Right ventricle myocardium inferior (tissue), 1 donor: ENCODE data around the gene DDX51. TPM values are rescaled to one million over a fixed set of nuclear protein-coding genes. Genes with fewer than 3 reads are reported as not detected.

Source experiments
- ATAC-seq: fragments of 200-7000 bp; cut with Tn5 transposase; one replicate; pipeline ENCODE4 v1.9.1; 2020; ENCODE audit warnings: mild to moderate bottlenecking, moderate library complexity
- DNase-seq: peaks from one replicate; pipeline ENCODE4 v3.0.0; 2021; ENCODE audit errors: missing footprints
- intact Hi-C: fragments of 100-400 bp; cut with DNase I; formaldehyde crosslinking; loops from one replicate; pipeline ENCODE4 v1.11.0; 2022
- total RNA-seq: library from RNA; stranded (reverse); fragmentation: NEBNext Ultra II Directional; extraction: Animal tissue kit (Norgen Biotek cat#: 25700); gene quantifications from one replicate; pipeline ENCODE4 v1.2.1, GENCODE V29; 2021
- donor health status: DM: no; HTN: yes; CAD: no; lungs with severe emphysema.

The DDX51 gene
- total RNA-seq, 1 donor from 2014 or later, result 10.4 TPM

DNA sequence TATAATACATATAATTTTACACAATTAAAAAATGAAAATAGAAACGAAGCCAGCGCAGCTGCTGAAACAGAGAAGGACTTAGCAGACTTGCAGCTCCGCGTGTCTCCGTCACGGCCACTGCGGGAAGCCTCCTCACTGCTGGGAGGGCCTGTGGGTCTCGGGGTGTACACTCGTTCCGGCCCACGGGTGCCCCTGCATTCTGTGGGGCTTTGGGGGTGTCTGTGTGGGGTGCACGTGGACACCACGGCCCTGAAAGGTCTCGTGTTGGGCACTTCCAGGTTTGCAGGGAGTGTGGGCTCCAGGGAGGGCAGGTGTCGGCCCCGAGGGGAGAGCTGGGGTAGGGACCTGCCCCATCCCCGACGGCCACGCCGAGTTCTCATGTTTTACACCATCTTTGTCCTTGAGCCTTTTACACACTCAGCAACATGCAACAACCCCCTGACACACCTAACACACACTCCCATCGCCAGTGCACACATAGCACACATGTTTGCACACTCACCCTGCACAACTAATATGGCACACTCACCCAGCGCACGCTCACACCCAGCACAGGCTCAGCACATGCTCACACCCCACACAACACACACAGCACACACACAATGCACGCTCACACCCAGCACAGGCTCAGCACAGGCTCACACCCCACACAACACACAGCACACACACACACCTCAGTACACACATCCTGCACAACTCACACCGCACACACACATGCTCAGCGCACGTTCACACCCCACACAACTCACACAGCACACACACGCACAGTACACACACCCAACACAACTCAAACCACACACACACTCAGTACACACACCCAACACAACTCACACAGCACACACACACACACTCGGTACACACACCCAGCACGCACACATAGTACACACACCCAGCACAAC, 36.8 kb upstream of the DDX51 start:
- no peak for ATAC-seq
- intact Hi-C loops, result no loop called here
- peak; percentile 55 for DNase-seq

DNA sequence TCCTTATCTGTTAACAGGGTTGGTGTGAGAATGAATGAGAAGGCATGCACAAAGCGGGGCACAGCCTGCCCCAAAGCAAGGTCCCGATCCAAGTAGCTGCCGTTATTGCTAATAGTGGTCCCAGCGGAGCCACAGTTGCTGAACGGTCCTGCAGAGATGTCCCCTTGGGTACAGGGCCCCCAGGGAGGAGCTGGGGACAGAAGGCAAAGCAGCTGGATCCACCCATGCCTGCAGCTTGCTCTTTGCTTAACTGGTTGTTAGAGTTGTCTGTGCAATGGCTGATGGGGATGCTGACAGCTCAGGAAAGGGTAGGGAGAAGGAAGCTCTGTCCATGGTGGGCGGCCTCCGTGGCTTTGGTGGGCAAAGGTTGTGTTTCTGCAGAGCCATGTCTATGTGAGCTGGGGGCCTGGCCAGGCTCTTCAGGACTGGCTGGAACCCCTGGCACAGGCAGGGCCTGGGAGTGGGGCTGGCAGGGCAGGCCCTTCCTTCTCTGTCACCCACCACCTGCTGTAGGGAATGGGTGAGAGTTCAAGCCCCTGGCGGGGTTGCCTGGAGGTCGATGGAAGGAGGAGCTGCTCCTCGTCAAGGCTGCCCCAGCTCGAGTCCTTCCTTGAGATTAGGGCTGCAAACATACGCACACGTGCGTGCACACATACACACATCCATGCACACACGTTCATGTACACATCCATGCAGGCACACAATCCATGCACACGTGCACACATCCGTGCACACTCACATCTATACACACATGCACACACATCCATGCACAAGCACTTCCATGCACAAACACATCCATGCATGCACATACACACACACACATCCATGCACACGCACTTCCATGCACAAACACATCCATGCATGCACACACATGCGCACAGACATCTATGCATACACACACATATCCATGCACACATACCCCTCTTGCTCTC, 35.6 kb upstream of the DDX51 start:
- DNase-seq, result peak; percentile 53
- no peak for ATAC-seq
- intact Hi-C loops, result no loop called here

DNA sequence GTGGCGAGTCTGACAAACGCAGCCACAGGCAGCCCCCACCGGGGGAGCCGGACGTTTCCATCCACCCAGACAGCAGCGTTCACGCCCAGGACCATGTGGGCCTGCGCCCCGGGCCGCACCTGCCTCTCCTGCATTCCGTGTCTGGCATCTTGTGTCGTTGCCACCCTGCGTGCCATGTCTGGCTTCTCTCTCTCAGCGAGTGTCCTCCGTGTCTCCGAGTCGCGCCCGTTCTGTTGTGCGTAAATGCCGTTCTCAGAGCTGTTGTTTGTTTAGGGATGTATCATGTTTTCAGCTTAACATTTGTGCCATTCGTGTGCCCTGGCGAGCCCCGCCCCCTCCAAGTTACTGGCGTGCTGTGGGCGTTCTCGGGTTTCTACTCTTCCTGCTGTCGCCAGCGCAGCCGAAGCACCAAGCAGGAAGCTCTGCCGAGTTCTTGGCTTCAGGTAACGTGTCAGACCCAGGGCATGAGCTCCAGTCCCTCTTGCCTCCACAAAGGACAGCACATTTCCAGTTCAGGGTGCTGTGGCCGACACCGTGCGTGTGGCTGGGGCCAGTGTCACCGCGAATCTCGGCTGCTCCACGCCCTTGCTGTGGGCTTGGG, 34.8 kb upstream of the DDX51 start:
- peak; percentile 57 for DNase-seq
- ATAC-seq, result no peak
- intact Hi-C loops, result no loop called here

DNA sequence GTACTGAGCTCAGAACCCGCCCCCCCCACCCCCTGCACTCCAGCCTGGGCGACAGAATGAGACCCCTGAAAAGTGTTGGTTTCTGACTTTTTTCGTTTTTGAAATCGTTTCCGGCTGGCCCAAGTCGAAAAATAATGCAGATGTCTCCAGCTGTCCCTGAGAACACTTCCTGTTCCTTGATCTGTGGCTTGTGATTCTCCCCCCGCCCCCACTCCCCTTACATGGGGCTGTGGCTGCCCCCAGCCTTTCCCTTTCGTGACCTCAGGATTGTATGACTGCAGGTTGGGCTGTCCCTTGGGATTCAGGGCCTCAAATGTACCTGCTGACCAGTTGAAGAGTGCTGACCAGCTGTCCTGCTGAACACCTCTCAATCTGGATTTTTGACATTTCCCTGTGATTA, 34.2 kb upstream of the DDX51 start:
- no peak for ATAC-seq
- no peak for DNase-seq
- intact Hi-C loops, result no loop called here

DNA sequence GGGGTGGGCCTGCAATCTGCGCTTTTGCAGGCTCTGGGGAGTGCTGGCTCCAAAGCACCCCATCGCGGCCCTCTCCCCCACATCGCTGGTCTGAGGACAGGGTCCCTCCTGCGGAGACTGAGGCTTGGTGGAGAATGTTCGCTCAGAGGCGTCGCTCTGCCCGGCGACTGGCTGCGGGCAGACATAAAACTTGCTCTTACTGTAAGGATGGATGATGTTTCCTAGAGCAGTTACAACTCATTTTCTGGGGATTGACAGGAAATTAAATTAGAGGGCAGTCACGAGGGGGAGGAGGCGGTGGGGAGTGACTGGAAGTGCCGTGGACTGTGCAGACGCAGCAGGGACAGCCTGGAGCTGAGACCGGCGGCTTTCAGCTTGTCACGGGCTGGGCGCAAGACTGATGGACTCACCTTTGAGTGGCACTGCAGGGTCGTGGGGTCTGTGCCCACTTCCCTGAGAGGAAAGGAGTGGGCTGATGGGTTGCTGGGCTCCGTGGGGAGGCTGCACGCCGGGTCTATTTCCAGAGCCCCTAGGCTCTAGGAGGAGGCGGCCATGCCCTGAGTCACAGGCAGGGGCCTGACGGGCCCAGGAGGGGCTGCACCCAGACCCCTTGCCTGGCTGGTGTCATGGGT, 32.9 kb upstream of the DDX51 start:
- intact Hi-C loops, result no loop called here
- DNase-seq (peak; percentile 57), ATAC-seq (no peak)

DNA sequence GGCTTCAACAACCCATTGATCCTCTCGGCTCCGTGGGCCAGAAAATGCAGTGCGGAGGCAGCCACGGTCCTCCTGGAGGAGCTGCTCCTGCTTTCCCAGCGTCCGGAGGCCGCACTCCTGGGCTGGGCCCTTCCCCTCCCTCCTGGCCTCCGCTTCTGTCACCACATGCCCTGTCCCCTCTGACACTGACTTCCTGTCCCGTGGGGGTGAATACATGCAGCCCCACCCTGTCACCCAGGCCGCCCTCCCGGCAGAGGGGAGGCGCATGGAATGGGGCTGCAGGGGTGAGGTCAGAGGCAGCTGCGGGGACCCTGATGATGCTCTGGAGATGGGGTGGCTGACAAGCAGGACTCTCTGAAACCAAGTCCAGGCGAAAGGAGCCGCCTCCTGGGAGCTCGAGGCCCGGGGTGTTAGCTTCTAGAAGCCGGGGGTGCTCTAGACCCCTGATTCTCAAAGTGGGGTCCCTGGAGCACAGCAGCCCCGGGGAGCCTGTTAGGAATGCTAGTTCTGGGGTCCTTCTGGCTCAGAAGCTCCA, 32.3 kb upstream of the DDX51 start:
- ATAC-seq, result no peak
- intact Hi-C loops, result no loop called here
- peak; percentile 37 for DNase-seq

DNA sequence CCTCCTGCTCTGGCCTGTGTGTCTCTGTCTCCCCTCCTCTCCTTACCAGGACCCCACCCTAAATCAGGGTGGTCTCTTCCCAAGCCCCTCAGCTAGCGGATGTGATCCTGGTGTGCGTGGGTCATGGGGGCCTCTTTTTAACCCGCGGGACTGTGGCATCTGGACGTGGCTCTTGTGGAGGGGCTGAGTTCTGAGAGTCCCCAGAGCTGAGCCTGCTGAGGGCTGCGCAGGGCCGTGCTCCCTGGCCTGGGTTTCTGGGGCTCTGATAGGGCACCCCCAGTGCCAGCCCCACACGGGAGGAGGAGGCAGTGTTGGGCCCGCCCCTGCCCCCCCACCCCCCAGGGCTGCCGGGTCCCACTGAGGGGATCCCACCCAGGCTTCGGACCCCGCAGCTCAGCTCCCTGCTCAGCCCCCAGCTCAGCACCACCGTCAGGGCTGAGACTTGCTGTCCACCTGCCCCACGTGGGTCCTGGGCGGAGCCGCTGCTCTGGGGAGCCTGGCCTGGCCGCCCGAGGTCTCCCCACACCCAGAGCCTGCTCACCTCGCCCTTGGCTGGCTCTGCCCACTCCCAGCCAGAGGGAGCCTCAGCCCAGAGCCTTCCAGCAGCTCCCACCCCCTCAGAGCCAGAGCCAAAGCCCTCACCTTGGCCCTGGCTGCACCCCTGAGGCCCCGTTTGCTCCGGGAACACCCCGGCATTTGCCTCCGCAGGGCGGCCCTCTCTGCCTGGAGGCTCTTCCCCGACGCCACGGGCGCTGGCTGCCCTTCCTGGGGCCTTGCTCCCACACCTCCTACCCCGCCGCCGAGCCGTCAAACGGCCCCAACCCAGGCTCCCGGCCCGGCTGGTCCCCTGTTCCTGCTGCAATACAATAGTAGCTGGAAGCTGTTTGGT, 31.6 kb upstream of the DDX51 start:
- ATAC-seq, result no peak
- peak; percentile 54 for DNase-seq
- intact Hi-C loops, result no loop called here

DNA sequence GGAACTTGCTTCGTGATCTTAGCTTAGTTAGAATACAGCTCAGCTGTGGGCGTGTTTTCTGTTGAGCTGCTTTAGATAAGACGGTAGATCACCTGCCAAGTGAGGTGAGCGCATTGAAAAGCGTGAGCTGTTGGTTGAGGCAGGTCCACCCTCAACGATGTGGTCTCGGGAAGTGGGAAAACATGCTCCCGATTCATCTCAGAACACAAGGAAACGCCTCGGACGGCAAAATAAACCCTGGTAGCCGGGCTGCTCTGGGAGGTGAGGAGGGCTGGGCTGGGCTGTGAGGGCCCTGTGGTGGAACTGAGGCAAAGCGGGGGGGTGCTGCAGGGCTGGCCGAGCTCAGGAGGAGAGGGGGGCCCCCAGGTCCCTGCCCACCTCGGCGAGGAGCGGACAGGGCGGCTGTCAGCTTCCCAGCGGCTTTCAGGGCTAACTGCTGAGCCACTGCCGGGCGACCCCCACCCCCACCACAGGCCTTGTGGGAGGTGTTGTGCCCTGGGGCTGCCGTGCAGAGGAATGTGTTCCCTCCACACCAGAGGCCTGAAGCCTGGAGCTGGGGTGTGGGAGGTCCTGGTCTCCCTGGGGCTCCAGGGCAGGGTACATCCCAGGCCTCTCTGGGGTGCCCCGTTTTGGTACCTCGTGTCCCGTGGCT, 30.8 kb upstream of the DDX51 start:
- intact Hi-C loops, result no loop called here
- DNase-seq (no peak), ATAC-seq (no peak)

DNA sequence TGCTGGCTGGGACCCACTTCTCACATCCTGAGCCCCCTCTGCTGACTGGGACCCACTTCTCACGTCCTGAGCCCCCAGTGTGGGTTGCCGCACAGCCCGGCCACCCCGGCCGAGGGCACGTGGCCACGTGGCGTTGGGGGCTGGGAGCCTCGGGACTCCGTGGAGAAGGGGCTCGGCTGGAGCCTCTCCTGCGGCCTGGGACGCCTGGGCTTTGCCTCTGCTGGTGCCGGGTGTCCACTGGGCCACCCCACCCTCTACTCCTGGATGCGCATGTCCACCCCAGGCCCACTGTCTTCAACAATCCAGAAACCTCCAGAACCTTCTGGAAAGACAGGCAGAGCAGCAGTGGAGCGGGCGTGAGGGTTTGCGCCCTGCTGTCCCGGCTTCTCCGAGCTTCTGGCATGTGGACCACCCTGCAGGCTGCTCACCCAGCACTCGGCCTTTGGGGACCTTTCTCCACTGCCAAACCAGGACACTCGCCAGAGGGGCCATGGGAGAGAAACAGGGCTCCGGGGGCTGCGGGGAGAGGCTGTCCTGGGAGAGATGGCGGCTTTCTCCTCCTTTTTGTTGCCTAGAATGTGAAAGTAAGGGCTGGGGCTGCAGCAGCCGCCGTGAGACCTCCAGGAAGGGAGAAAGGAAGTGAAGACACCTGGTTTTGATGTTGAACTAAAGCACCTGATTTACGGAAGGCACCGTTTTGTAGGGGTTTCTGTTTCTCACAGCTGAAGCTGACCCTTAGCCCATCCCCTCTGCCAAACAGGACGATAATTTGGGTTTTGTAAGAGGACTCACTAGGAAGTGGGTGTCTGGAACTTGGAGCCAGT, 30.1 kb upstream of the DDX51 start:
- ATAC-seq, result no peak

DNA sequence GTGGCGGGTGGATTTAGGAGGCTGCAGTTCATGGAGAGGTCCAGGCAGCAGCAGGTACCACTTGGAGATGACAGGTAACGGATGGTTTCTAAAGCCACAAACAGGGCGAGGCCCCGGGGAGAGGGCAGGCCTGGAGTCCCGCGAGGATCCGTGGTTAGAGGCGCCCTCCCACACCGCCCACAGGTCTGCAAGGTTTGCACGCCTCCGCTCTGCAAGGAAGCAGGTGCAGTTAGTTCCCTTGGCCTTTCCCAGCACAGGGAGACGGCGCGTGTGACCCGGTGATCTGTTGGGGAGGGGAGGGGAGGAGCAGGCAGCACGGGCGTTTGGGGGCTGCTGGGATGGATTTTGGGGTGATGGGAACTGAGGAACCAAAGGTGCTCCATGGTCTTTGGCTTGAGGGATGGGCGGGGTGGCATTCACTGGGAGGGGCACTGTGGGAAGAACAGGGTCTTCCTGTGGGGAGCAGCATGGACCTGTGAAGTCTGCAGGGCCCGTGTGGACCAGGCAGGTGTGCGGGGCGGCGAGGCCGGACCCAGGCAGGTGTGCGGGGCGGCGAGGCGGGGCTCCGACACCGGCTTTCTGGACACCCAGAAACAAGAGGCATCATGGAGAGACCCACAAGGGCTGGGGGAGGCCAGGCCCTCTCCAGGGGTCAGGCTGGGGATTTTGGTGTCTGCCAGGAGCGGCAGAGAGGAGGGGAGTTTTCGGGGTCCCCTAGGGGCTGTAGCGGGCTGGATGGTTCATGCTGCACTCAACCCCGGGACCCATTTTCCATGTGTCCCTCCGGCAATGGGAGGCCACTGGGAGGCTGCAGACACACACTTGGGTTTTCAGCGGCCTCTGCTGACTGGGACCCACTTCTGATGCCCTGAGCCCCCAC, 29.3 kb upstream of the DDX51 start:
- DNase-seq (peak; percentile 33), ATAC-seq (no peak)
- intact Hi-C loops, result no loop called here

More for the DNA sequence above, 30.1 kb upstream of the DDX51 start:
- peak; percentile 61 for DNase-seq
- intact Hi-C loops, result no loop called here

DNA sequence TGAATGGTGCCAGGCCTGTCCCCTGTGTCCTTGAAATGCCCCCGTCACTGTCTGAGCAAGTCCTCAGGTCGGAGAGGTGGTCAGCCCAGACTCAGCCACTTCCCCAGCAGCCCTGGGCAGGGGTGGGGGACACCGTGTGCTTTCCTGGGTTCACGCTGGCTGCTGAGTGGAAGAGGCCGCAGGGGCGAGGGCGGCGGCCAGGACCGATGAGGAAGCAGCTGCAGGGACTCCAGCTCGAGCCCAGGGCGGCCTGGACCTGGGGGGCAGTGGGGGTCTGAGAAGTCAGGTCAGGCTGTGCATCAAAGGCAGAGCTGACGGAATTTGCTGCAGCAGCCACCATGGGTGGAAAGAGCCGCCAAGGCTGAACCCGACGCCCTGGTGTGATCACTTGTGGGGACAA, 28.5 kb upstream of the DDX51 start:
- ATAC-seq (no peak), DNase-seq (no peak)
- intact Hi-C loops, result no loop called here

DNA sequence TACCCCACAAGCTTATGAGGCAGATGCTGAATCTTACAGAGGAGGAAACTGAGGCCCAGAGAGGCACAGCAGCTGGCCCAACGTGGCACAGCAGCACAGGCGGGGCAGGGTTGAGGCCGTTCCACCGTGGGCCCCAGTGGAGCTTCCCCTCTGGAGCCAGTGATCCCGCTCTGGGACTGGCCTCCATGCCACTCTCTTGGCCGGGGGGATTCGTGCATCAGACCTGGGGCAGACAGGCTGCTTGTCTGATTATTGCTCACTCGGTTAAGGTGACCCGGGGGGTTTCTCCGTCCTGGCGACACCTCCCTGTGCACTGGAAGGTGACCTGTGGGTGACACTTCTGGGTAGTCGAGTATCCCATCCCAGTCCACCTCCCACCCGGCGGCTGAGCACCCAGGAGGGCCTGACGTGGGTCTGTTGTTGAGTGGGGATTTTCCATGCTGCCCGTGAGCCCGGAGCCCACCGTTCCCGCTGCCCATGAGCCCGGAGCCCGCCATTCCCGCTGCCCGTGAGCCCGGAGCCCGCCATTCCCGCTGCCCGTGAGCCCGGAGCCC, 27.9 kb upstream of the DDX51 start:
- intact Hi-C loops, result no loop called here
- peak; percentile 59 for DNase-seq
- ATAC-seq, result no peak

DNA sequence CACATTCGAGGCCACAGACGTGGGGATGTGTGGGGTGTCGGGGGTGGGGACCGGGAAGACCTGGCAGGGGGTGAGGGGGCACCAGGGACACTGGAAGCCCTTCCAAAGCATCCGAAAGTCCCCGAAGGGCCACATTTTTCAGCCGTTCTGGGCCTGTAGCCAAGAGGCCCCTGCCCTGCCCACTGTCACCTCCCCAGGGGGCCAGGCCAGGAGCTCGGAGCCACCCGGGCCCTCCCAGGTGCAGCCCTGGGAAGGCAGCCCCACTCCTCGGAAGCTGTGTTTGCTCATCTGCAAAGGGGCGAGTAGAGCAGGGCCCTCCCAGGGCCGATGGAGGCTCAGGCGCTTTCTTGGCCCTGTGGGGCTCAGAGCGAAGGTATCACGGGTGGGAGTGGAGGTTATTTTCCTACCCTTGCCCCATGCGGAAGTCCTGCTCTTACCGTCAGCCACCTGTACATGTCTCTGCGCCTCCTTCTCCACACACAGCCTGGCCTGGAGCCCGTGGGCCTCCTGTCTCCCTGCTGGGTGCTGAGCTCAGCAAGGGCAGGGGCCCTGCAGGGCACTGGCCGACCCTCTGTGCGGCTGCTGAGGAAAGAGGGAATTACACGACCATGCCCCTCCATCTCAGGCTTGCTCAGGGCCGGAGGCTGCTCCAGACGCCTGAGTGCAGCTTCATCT, 27.3 kb upstream of the DDX51 start:
- ATAC-seq, result no peak
- intact Hi-C loops, result no loop called here
- peak; percentile 56 for DNase-seq

DNA sequence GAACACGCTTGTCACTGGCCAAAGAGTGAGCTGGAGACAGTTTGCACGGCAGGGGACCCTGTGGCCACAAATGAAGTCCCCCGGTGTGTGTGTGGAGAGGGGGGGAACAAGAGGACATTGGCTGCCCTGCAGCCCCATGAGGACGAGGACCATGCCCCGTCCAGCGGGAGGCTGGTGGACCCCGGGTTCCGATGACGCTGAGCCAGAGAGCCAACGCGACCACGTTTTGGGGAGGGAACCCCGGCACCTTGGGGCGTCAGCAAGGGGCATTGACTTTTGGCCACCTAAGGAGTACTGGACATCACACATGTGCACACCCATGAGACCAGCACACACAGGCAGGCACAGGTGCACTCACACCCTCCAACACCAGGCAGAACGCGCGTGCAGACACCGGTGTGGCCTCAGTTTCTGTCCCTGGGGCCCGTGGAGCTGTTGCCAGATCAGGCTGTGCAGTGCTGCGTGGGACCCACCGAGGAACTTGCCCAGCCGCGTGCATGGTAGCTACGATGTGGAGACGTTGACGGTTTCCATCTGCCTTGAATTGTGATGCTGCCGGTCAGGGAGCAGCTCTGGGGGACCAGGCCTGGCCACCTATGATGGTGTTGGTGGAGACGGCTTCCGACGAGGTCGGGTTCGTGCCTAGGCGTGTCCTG, 26.6 kb upstream of the DDX51 start:
- DNase-seq (no peak), ATAC-seq (no peak)
- intact Hi-C loops, result no loop called here
